Natural killer cell (primary cell): Measurements from ENCODE around the gene ZNF398. TPM values are rescaled to one million over a fixed set of nuclear protein-coding genes. Genes with fewer than 3 reads are reported as not detected.

Experiments used
- ATAC-seq, 3 donors: fragments of 150-1000 bp in 2 of 3; fragments of 200-7000 bp in 1 of 3; cut with Tn5 transposase; 1 replicate in 1 of 3; 2 replicates in 2 of 3; pipeline ENCODE4 v1.10.0; 2021; ENCODE audit warnings: mild to moderate bottlenecking in 2 of 3, moderate library complexity in 2 of 3
- DNase-seq, 2 donors: peaks; one replicate each; pipeline versions ENCODE4 v3.0.0 to v3.0.0-alpha.2; 2013 to 2021; ENCODE audit warnings: mixed read lengths in 1 of 2
- H3K27ac ChIP-seq: one replicate; pipeline ENCODE4 v1.5.1; 2013; ENCODE audit warnings: mild to moderate bottlenecking, low read length
- H3K27me3 ChIP-seq: one replicate; pipeline ENCODE4 v1.6.1; 2013; ENCODE audit warnings: low read length; ENCODE audit not compliant: control insufficient read depth, insufficient read depth
- H3K36me3 ChIP-seq: one replicate; pipeline ENCODE4 v1.6.1; 2013; ENCODE audit warnings: low read length; ENCODE audit not compliant: control insufficient read depth, insufficient read depth
- H3K4me1 ChIP-seq: one replicate; pipeline ENCODE4 v1.6.1; 2013; ENCODE audit warnings: low read length; ENCODE audit not compliant: control insufficient read depth, insufficient read depth
- H3K4me3 ChIP-seq: one replicate; pipeline ENCODE4 v1.5.1; 2013; ENCODE audit warnings: low read length
- H3K9me3 ChIP-seq: one replicate; pipeline ENCODE4 v1.6.1; 2013; ENCODE audit warnings: low read length; ENCODE audit not compliant: control insufficient read depth, insufficient read depth
- H3K27ac Mint-ChIP-seq, 2 donors: one replicate each; pipeline ENCODE4 v1.8.0; 2022; ENCODE audit warnings: mild to moderate bottlenecking in 2 of 2, mixed read lengths in 2 of 2, moderate library complexity in 1 of 2
- H3K27me3 Mint-ChIP-seq, 2 donors: one replicate each; pipeline ENCODE4 v1.8.0; 2022; ENCODE audit warnings: low read depth in 2 of 2, mixed read lengths in 2 of 2
- H3K36me3 Mint-ChIP-seq: one replicate; pipeline ENCODE4 v1.8.0; 2022; ENCODE audit warnings: mixed read lengths
- H3K4me1 Mint-ChIP-seq, 2 donors: one replicate each; pipeline ENCODE4 v1.8.0; 2022; ENCODE audit warnings: mixed read lengths in 2 of 2
- H3K4me3 Mint-ChIP-seq: one replicate; pipeline ENCODE4 v1.8.0; 2022; ENCODE audit warnings: mild to moderate bottlenecking, moderate library complexity, mixed read lengths
- H3K9me3 Mint-ChIP-seq, 2 donors: one replicate each; pipeline ENCODE4 v1.8.0; 2022; ENCODE audit warnings: mixed read lengths in 2 of 2
- CTCF ChIP-seq: fragments of 200-600 bp; IDR thresholded peaks from one replicate; pipeline ENCODE4 v1.8.0; 2022; ENCODE audit warnings: antibody characterized with exemption
- WGBS: methylation state at CpG from one replicate; pipeline ENCODE4 v1.1.7; 2013; ENCODE audit warnings: missing lambda C conversion rate; ENCODE audit not compliant: insufficient coverage; 5-methylcytosine and 5-hydroxymethylcytosine counted together
- intact Hi-C: fragments of 100-400 bp; cut with micrococcal nuclease; formaldehyde crosslinking; loops from one replicate; pipeline ENCODE4 v1.14.2; 2022
- total RNA-seq, 4 donors: library from RNA; stranded (reverse); fragments of 120-200 nt in 1 of 4; gene quantifications; one replicate each; pipeline versions ENCODE4 v1.2.3 to v1.2.4, GENCODE V29; 2013 to 2022

Gene ZNF398
- total RNA-seq, 3 donors from 2014 or later (not counting 1 experiment from before 2014, with no cell fraction given) = 14.8 to 18.5 (median 18.5) TPM

GRCh38 chr7:149172534-149172920, 25.3 kb downstream of the ZNF398 start:
- H3K36me3 Mint-ChIP-seq = peaks cover 8% of the 10 kb centered on the region
- Histone ChIP-seq H3K36me3 (peaks cover 35% of the 10 kb centered on the region), H3K4me3 (no peak overlapping the region), H3K27ac (no peak overlapping the region), H3K4me1 (no peaks in the 10 kb centered on the region), H3K9me3 (no peaks in the 10 kb centered on the region), H3K27me3 (no peaks in the 10 kb centered on the region)
- peak in 1 of 3 donors; percentile 53 for ATAC-seq
- H3K27me3 Mint-ChIP-seq = no peaks in the 10 kb centered on the region
- TF ChIP-seq CTCF = no peak
- 74% methylated on average over 1 of the region's 1 CpG for WGBS
- intact Hi-C loops = no loop called here
- no peak for DNase-seq
- H3K27ac Mint-ChIP-seq = peak overlapping the region in 1 of 2 donors; percentile 58
- H3K9me3 Mint-ChIP-seq = no peaks in the 10 kb centered on the region
- H3K4me1 Mint-ChIP-seq = peaks cover 6 to 13% of the 10 kb centered on the region in 2 donors
- H3K4me3 Mint-ChIP-seq = no peak overlapping the region

GRCh38 chr7:149175150-149175549, 27.9 kb downstream of the ZNF398 start:
- H3K27me3 ChIP-seq = no peaks in the 10 kb centered on the region
- intact Hi-C loops = no loop called here
- no peak overlapping the region for H3K4me3 Mint-ChIP-seq
- DNase-seq = no peak
- peaks cover 35% of the 10 kb centered on the region for H3K36me3 ChIP-seq
- H3K4me1 ChIP-seq = no peaks in the 10 kb centered on the region
- no peak overlapping the region for H3K4me3 ChIP-seq
- no peak overlapping the region for H3K27ac ChIP-seq
- H3K27me3 Mint-ChIP-seq = no peaks in the 10 kb centered on the region
- TF ChIP-seq CTCF = no peak
- H3K36me3 Mint-ChIP-seq = peaks cover 8% of the 10 kb centered on the region
- no peak for ATAC-seq
- no peaks in the 10 kb centered on the region for H3K9me3 Mint-ChIP-seq
- no peak overlapping the region for H3K27ac Mint-ChIP-seq
- peaks cover 6 to 13% of the 10 kb centered on the region in 2 donors for H3K4me1 Mint-ChIP-seq
- 83% methylated on average over 2 of the region's 2 CpGs for WGBS
- H3K9me3 ChIP-seq = no peaks in the 10 kb centered on the region

GRCh38 chr7:149179241-149179640, 32.0 kb downstream of the ZNF398 start:
- TF ChIP-seq CTCF = no peak
- no peaks in the 10 kb centered on the region for H3K27me3 Mint-ChIP-seq
- H3K36me3 ChIP-seq = peaks cover 42% of the 10 kb centered on the region
- H3K4me3 ChIP-seq = no peak overlapping the region
- no peak for ATAC-seq
- peaks cover 8% of the 10 kb centered on the region for H3K36me3 Mint-ChIP-seq
- H3K4me3 Mint-ChIP-seq = no peak overlapping the region
- no peaks in the 10 kb centered on the region for H3K9me3 ChIP-seq
- no peaks in the 10 kb centered on the region for H3K9me3 Mint-ChIP-seq
- H3K27me3 ChIP-seq = no peaks in the 10 kb centered on the region
- intact Hi-C loops = no loop called here
- no peak overlapping the region for H3K27ac Mint-ChIP-seq
- no peak for DNase-seq
- H3K27ac ChIP-seq = no peak overlapping the region
- WGBS = over 99% methylated on average over 17 of the region's 19 CpGs
- H3K4me1 ChIP-seq = no peaks in the 10 kb centered on the region
- peaks cover 0 to 8% of the 10 kb centered on the region in 2 donors for H3K4me1 Mint-ChIP-seq

DNA sequence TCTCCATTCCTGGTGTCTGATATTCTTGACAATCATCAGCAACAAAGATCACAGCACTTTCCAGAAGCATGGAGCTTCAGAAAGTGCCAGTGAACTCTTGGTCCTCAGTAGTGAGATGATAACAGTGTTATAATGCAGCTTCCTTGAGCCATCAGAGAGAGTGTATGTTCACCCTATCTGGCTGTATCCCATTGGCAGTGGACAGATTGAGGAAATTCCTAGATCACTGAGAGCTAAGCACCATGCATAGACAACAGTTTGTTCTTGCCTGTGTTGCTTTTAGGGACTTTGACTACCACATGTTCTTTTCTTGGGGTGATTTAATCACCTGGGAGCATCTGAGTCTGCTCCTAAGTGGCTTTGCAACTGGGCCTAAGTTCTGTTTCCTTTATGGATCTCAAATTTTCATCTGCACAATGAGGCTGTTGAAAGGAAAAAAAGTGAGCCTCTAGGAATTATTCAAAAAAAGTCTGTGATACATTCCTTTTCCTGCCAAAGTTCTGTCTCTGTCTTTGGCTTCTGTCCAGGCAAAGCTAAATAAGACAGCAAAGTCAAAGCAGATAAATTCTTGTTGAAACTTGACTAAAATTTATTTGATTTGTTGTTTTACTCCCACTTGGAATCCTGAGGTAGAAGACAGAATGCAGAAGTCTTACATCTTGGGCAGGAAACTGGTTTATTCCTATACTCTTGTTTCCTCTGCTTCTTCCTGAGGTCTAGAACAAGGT, 33.6 kb downstream of the ZNF398 start:
- no peaks in the 10 kb centered on the region for H3K4me1 Mint-ChIP-seq
- H3K36me3 Mint-ChIP-seq = peaks cover 8% of the 10 kb centered on the region
- Histone ChIP-seq H3K4me3 (no peak overlapping the region), H3K9me3 (no peaks in the 10 kb centered on the region), H3K27ac (no peak overlapping the region), H3K27me3 (no peaks in the 10 kb centered on the region), H3K36me3 (peaks cover 42% of the 10 kb centered on the region), H3K4me1 (no peaks in the 10 kb centered on the region)
- H3K27me3 Mint-ChIP-seq = no peaks in the 10 kb centered on the region
- DNase-seq (no peak), ATAC-seq (no peak)
- intact Hi-C loops = no loop called here
- no peak overlapping the region for H3K4me3 Mint-ChIP-seq
- H3K27ac Mint-ChIP-seq = no peak overlapping the region
- H3K9me3 Mint-ChIP-seq = no peaks in the 10 kb centered on the region
- TF ChIP-seq CTCF = no peak
